Central memory CD8-positive, alpha-beta T cell (primary cell): ENCODE results near the gene C3orf49.
A peak's percentile ranks its signal among the peaks of the same experiment; 100 is the strongest.

Experiments
- ATAC-seq: fragments of 150-1000 bp; cut with Tn5 transposase; replicated peaks from 2 replicates; pipeline ENCODE4 v1.10.0; 2022; ENCODE audit warnings: mild to moderate bottlenecking, moderate FRiP score, moderate number of reproducible peaks; ENCODE audit not compliant: poor library complexity, severe bottlenecking; ENCODE audit errors: extremely low read depth
- DNase-seq, 2 donors: peaks; one replicate each; pipeline ENCODE4 v3.0.0; 2021; ENCODE audit warnings: low spot score in 2 of 2
- H3K27ac Mint-ChIP-seq: one replicate; pipeline ENCODE4 v1.8.0; 2022; ENCODE audit warnings: low read depth, mild to moderate bottlenecking, moderate library complexity, mixed read lengths
- H3K27me3 Mint-ChIP-seq: one replicate; pipeline ENCODE4 v1.8.0; 2022; ENCODE audit warnings: mixed read lengths
- H3K36me3 Mint-ChIP-seq: one replicate; pipeline ENCODE4 v1.8.0; 2022; ENCODE audit warnings: mild to moderate bottlenecking, moderate library complexity, mixed read lengths; ENCODE audit not compliant: insufficient read depth
- H3K4me1 Mint-ChIP-seq: one replicate; pipeline ENCODE4 v1.8.0; 2022; ENCODE audit warnings: mixed read lengths
- H3K4me3 Mint-ChIP-seq: one replicate; pipeline ENCODE4 v1.8.0; 2022; ENCODE audit warnings: mild to moderate bottlenecking, moderate library complexity, mixed read lengths
- H3K9me3 Mint-ChIP-seq: one replicate; pipeline ENCODE4 v1.8.0; 2022; ENCODE audit warnings: mixed read lengths

Gene C3orf49

DNA sequence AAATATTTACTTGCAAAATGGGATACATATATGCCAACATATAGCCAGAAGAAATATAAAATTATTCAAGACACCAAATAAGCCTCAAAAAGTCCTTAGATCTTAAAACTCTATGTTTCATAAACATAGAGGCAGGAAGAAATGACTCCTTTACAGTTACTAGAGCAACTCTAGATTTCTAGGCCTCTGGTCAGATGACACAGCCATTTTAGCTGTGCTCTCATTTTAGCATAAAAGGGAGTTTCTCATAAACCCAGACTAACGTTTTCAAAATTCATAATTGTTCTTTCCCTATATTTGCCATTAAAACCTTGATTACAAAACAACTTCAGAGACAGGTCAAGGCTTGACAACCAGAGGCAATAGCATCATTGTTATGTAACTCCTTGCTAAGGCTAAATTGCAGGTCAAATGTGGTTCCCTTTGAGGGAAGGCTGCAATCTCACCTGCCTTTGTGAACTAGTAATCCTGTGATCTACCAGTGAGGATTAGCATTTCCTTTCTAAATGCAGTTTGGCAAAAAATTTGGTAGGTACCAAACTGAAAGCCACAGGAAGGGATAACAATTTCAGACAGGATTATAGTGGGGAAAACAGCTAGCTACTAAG is 36.3 kb downstream of the C3orf49 start:
- Mint-ChIP-seq H3K27ac (peak overlapping the region; percentile 48), H3K4me1 (peaks cover 44% of the 10 kb centered on the region)

GRCh38 chr3:63857311-63857710 is 38.2 kb downstream of the C3orf49 start:
- ATAC-seq (no peak), DNase-seq (no peak)
- H3K27ac Mint-ChIP-seq, result no peak overlapping the region
- H3K4me1 Mint-ChIP-seq, result peaks cover 58% of the 10 kb centered on the region
- H3K27me3 Mint-ChIP-seq, result no peaks in the 10 kb centered on the region
- no peaks in the 10 kb centered on the region for H3K36me3 Mint-ChIP-seq
- no peaks in the 10 kb centered on the region for H3K9me3 Mint-ChIP-seq
- no peak overlapping the region for H3K4me3 Mint-ChIP-seq

More for the DNA sequence above, 36.3 kb downstream of the C3orf49 start:
- Mint-ChIP-seq H3K9me3 (no peaks in the 10 kb centered on the region), H3K36me3 (no peaks in the 10 kb centered on the region), H3K4me3 (no peak overlapping the region), H3K27me3 (no peaks in the 10 kb centered on the region)
- no peak for DNase-seq
- ATAC-seq, result no peak

- Mint-ChIP-seq H3K4me1 (peaks cover 71% of the 10 kb centered on the region), H3K27ac (peak overlapping the region; percentile 5)
Measured at GRCh38 chr3:63860776-63861175, 41.7 kb downstream of the C3orf49 start.

DNA sequence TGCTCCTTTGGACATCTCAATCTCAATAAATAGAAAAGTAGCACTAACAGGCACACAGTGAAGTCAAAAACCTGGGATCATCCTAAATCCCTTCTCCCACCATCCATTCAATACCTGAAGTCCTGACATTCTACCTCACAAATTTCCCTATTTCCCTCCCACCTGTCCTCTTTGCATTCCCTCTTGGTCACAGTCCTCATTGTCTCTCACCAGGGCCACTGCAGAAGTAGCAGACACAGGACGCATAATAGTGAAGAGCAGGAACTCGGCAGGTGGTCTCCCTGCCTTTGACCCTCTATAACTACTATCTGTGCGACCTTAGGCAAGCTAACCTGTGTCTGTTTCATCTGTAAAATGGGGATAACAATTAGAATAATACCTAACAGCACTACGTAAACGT is 42.2 kb downstream of the C3orf49 start:
- H3K9me3 Mint-ChIP-seq, result no peaks in the 10 kb centered on the region
- H3K27ac Mint-ChIP-seq, result no peak overlapping the region
- peaks cover 17% of the 10 kb centered on the region for H3K36me3 Mint-ChIP-seq
- no peaks in the 10 kb centered on the region for H3K27me3 Mint-ChIP-seq
- DNase-seq (no peak), ATAC-seq (no peak)
- no peak overlapping the region for H3K4me3 Mint-ChIP-seq
- peaks cover 66% of the 10 kb centered on the region for H3K4me1 Mint-ChIP-seq

More at GRCh38 chr3:63860776-63861175, 41.7 kb downstream of the C3orf49 start:
- Mint-ChIP-seq H3K36me3 (peaks cover 17% of the 10 kb centered on the region), H3K27me3 (no peaks in the 10 kb centered on the region), H3K9me3 (no peaks in the 10 kb centered on the region), H3K4me3 (no peak overlapping the region)
- no peak for ATAC-seq
- no peak for DNase-seq

- DNase-seq (no peak), ATAC-seq (no peak)
- Mint-ChIP-seq H3K36me3 (peaks cover 24% of the 10 kb centered on the region), H3K9me3 (no peaks in the 10 kb centered on the region), H3K4me1 (peaks cover 53% of the 10 kb centered on the region), H3K27ac (peak overlapping the region; percentile 71), H3K4me3 (peak overlapping the region; percentile 72), H3K27me3 (no peaks in the 10 kb centered on the region)
Measured at GRCh38 chr3:63862804-63863149, 43.7 kb downstream of the C3orf49 start.

GRCh38 chr3:63863150-63864007 is 44.3 kb downstream of the C3orf49 start, which contains the start of the genes ATXN7 and THOC7:
TSS of gene ATXN7 (plus strand) at chr3:63863867. CDS start at chr3:63912599, 48,732 bp downstream.
TSS of gene THOC7 (minus strand) at chr3:63863805. CDS start at chr3:63863790, 15 bp downstream.
- Mint-ChIP-seq H3K4me3 (peak within 1 kb of the TSS; percentile 90), H3K9me3 (no peaks in the 10 kb centered on the region), H3K36me3 (peaks cover 24% of the 10 kb centered on the region), H3K27me3 (no peaks in the 10 kb centered on the region), H3K27ac (peak within 1 kb of the TSS; percentile 91), H3K4me1 (peaks cover 51% of the 10 kb centered on the region)
- DNase-seq (peak; percentile 43 to 53), ATAC-seq (peak; percentile 83)

DNA sequence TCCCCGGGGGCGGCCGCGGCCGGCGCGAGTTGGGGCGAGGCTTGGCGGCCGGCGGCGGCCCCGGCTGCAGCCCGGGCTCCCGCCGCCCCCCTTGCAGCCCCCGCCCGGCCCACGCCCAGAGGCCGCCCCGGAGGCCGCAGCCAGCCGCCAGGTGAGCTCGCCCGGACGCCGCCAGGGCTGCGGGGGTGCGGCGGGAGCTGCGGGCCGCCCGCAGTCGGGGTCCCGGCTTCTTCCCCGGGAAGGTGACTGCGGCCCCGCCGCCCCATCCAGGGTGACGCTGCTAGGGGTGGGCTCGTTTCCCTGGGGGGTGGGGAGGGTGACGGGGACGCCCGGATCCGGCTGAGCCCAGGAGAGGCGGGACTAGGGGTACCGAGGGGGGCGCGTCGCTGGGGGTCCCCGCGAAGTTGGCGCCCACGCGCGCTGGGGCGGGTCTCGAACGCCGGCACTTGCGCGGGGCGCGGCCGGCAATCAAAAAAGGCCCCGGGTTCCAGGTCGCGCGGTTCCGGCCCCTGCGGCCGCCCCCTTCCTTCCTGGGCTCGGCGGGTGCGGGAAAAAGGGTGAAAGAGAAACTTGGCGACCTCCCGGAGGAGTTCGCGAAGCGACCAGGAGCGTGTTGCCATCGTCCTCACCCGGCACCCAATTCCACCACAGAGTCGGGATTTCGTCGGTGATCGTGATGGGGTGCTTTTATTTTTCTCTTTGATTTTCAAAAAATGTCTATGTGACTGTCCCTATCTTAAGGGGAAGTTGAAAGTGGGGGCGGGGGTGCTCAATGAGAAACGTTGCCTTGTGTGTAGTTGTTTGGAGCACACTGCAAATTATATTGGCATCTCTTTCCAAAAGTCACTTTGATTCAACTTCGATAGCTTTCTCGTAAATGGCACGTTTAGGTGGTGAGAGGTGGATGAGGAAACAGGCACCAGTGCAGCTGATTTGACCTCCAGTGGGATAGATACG is 45.2 kb downstream of the C3orf49 start:
- H3K36me3 Mint-ChIP-seq, result peaks cover 24% of the 10 kb centered on the region
- peak overlapping the region; percentile 91 for H3K27ac Mint-ChIP-seq
- H3K9me3 Mint-ChIP-seq, result no peaks in the 10 kb centered on the region
- H3K4me3 Mint-ChIP-seq, result peak overlapping the region; percentile 90
- no peaks in the 10 kb centered on the region for H3K27me3 Mint-ChIP-seq
- H3K4me1 Mint-ChIP-seq, result peaks cover 54% of the 10 kb centered on the region
- ATAC-seq (peak; percentile 33), DNase-seq (peak in 1 of 2 donors; percentile 20)

GRCh38 chr3:63864965-63865327 is 45.8 kb downstream of the C3orf49 start:
- peaks cover 24% of the 10 kb centered on the region for H3K36me3 Mint-ChIP-seq
- H3K27me3 Mint-ChIP-seq, result no peaks in the 10 kb centered on the region
- no peak for DNase-seq
- H3K4me3 Mint-ChIP-seq, result peak overlapping the region; percentile 90
- no peaks in the 10 kb centered on the region for H3K9me3 Mint-ChIP-seq
- H3K27ac Mint-ChIP-seq, result peak overlapping the region; percentile 91
- H3K4me1 Mint-ChIP-seq, result peaks cover 56% of the 10 kb centered on the region
- ATAC-seq, result no peak

DNA sequence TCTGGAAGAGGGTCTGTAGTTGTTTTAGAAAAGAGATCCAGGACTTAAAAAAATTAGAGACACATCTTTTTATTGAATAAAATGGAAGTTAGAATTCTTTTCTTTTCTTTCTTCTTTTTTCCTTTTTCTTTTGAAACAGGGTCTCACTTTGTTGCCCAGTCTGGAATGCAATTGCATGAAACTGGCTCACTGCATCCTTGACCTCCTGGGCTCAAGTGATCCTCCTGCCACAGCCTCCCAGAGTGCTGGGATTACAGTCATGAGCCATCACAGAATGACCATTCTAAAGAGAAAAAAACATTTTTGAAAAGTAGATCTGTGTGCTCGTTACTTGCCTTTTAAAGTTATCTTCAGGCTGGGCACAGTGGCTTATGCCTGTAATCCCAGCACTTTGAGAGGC is 48.1 kb downstream of the C3orf49 start:
- Mint-ChIP-seq H3K4me1 (peaks cover 46% of the 10 kb centered on the region), H3K9me3 (no peaks in the 10 kb centered on the region), H3K4me3 (no peak overlapping the region), H3K27ac (no peak overlapping the region), H3K36me3 (peaks cover 24% of the 10 kb centered on the region), H3K27me3 (no peaks in the 10 kb centered on the region)
- no peak for ATAC-seq
- DNase-seq, result no peak

GRCh38 chr3:63869940-63870614 is 51.0 kb downstream of the C3orf49 start:
- Mint-ChIP-seq H3K36me3 (peaks cover 11% of the 10 kb centered on the region), H3K9me3 (no peaks in the 10 kb centered on the region), H3K27me3 (no peaks in the 10 kb centered on the region), H3K4me1 (peaks cover 53% of the 10 kb centered on the region), H3K27ac (no peak overlapping the region), H3K4me3 (no peak overlapping the region)
- DNase-seq (no peak), ATAC-seq (no peak)

DNA sequence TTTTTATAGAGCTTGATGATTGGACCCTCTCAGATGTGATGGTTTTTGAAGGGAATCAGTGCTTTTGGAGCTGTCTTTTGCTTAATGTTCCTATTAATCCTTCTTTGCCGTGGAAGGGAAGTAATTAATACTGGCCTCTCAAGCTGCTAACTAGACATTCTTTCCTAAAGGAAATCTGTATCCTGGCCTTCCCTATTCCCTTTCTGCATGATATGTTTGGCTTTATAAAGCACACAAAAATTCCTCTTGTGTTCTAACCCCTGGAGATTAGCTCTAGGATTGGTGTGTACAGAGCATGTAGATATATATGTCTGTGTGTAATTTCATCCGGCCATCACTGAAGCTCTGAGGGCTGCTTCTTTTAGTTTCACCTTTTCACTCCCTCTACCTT is 51.5 kb downstream of the C3orf49 start:
- ATAC-seq (no peak), DNase-seq (no peak)
- Mint-ChIP-seq H3K36me3 (peaks cover 9% of the 10 kb centered on the region), H3K27ac (no peak overlapping the region), H3K4me1 (peaks cover 54% of the 10 kb centered on the region), H3K4me3 (no peak overlapping the region), H3K9me3 (no peaks in the 10 kb centered on the region), H3K27me3 (no peaks in the 10 kb centered on the region)
